Non-pigmented ciliary epithelial cell (primary cell): ENCODE results near the gene CTNNA2.
A peak's percentile ranks its signal among the peaks of the same experiment; 100 is the strongest.

Experiments used
- DNase-seq: peaks from one replicate; pipeline ENCODE4 v3.0.0-alpha.2; 2010; ENCODE audit warnings: low read depth

Gene CTNNA2

DNA sequence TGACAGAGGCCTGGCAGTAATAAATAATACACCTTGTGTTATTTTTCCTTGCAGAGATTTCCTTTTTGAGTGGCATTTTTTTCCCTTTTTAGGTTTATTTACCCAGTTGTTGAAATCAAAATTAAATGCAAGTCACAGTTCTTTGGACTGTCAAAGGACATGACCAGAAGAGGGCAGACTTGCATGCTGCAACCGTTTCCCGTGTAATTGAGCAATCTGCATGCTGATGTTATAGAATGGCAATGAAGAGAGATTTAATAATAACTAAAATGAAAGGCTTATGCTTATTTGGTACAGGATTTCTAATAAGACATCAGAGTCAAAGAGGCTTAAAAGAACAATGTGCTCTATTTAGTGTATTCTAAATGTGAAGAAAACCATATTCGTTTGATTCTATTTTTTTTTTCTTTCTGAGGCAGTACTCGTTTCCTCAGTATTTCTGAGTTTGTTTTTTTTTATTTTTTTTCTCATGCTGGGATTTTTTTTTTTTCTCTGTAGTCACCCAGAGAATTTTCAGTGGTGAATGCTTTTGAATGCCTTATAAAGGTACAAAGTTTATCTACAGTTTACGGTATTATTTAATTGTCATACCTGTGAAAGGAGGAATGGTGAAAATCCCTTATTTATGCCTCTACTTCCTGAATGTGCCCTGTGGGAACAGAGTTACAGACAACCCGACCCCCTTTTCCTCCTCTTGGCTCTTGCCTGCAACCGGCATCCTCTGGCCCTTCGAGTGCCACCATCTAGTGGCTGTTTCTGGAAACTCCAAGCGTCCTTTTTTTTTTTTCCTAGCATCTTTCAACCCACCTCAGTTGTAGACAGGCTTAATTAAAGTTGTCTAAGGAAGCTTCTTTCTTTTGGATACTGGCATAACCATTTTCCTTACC, 423.2 kb downstream of the CTNNA2 start:
- peak; percentile 17 for DNase-seq

- no peak for DNase-seq
Observed at GRCh38 chr2:79936715-79937114, 423.9 kb downstream of the CTNNA2 start.

GRCh38 chr2:79938648-79939047, 425.8 kb downstream of the CTNNA2 start:
- DNase-seq: no peak

DNA sequence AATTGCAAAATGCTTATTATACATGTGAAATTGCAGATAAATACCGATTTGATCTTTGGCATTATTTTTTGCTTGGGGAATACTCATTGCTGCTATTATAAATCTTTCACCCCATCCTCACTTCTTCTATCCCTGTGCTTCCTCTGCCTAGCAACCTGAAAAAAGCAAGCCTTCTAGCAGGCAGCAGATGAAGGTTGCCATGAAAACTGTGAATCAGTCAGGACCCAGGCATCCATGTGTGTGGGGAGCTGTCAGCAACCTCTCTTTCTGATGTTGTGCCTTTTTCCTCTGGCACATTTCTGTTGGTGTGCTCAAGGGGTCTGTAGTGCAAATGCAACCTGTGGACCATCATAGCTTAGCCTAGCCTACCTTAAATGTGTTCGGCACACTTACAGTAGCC, 427.5 kb downstream of the CTNNA2 start:
- no peak for DNase-seq

DNA sequence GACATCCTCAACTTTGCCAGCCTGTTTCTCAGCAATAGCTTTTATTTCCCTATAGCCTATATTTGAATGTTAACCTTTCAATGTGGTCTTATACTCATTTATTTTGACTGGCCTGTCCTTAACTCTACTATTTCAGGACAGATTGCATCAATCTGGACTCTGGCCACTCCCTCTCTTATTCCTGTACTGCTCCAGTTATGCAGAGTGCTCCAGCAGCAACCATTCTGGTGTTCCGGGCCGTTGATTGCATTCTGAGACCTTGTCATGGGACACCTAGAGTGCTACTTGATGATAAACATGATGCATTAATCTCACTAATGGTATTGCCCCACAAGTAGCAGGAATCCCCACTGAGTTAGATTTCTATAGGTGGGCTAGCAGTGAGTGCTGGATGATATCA, 428.3 kb downstream of the CTNNA2 start:
- no peak for DNase-seq

DNA sequence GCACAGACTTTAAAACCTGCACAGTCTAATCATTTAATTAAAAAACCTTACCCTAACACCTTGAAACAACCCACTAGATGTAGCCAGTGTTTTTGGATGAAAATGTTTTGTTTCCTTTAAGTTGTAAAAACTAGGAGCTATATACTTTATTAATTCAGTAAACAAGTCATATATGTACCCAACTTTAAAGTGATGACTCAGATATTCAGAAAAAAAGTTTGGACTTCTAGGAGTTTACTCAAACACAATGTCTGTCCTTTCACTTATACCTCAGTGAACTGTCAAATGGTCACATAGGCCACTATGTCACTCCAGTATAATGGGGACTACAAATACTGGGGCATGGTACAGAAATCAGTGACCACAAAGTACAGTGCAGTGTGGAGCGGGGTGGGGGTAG, 431.4 kb downstream of the CTNNA2 start:
- DNase-seq: no peak

DNA sequence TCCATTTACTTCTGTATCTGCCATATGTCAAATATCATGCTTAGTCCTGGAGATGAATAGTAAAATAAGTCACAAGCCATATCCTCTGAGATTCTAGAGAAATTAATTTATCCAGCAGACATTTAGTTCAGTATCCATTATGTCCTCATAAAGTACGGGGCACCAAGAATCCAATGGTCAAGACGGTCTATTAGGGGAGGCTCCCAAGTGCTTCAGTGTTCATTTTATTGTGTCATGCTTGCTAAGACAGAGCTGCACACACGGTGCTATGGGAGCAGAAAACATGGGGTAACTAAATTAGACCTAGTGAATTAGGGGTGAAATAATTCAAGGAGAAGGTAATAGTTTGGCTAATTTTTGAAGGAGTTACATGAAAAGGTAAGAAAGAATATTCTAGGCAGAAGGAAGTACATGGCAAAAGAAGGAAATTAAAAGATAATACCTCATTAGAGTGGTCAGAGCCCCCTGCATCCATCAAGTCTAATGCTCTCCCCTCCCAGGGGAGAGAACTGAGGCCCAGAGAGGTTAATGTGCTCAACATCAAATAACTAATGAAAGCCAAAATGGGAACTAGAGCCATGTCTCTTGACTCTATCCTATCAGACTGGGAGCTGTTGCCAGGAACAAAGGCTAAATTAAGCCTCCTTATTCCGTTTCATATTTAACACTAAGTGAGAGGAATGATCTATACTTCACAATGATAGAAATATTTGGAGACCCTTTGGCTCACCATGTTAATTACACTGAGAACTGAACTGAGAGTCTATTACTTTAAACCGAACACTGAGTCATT, 433.0 kb downstream of the CTNNA2 start:
- no peak for DNase-seq

DNA sequence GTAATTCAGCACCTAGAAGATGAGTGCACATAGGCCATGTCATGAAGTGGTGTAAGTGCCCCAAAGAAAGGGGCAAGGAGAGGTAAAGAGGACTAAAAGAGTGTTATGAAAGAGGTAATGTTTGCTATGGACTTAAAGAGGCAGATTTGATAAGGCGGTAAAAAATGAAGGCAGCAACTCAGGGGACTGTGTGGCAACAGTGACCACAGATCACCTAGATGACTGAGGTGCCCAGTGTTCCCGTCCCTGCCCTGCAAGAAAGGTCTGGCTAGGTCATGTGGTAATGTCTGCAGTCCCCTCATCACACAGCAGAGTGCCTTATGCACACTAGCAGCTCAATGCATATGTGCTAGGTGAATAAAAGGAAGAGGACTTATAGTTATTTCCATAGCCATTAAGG, 434.9 kb downstream of the CTNNA2 start:
- no peak for DNase-seq

DNA sequence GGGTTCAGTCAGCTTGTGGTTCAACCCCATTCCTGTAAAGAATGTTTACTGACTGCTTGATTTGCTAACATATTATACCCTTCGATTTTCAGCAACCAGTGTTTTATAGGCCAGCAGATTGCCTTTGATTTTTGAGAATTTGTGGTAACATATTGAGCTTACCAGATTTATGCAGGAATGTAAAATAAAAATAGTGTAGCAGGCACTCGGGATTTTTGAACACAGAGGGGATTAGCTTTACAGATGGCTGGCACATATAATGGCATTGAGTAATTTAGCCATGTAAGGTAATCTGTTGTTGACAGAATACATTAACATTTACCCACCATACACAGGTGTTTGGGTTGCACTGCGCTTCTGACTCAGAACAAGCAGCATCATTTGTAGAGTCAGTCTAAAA, 437.7 kb downstream of the CTNNA2 start:
- DNase-seq: no peak

DNA sequence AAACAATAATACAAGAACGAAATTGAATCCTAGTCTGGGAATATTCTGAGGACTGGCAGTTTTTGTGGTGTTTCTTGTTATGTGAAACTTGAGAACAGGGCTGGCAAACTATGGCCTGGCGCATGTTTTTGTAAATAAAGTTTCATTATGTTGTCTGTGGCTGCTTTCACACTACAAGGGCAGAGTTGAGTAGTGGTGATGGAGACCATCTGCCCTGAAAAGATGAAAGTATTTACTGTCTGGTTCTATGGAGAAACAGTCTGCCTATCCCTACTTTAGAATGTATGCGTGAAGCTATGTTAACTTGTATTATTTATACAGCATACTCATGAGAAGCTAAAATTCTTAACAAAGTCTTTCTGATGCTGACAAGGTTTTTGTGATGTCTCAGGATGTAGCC, 439.8 kb downstream of the CTNNA2 start:
- DNase-seq: no peak

DNA sequence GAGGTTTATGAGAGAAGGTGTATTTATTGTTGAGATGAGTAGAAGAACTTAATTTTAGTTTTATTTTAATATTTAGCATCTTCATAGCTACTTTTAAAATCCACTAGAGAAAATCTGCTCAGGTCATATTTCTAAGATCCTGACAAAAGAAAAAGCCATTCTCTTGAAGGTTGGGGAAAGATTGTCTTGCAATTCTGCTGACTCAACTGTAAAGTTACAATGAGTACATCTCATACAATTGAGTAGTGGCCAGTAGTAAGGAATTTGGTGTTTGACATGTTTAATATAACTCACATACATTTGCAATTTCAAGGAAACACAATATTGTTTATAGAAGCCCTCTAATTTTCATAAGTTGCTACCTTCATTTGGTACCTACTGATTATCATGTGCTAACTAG, 447.2 kb downstream of the CTNNA2 start:
- no peak for DNase-seq

DNA sequence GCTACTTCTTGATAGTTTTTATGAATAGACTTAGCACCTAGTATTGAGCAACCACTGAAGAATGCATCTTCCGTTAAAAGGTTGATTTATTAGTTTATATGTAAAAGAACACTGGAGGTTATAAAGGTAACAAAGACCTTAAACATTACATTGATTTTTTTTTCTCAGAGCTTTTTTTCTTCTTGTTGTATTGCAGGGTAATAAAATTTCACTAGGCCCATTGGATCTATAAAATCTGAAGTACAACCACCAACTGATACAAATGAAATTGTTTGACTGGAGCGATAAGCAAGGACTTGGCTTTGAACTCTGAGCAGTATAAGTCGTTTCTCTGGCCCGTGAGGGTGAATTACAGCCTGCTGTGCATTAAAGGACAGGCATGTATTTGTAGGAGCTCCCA, 447.7 kb downstream of the CTNNA2 start:
- no peak for DNase-seq

DNA sequence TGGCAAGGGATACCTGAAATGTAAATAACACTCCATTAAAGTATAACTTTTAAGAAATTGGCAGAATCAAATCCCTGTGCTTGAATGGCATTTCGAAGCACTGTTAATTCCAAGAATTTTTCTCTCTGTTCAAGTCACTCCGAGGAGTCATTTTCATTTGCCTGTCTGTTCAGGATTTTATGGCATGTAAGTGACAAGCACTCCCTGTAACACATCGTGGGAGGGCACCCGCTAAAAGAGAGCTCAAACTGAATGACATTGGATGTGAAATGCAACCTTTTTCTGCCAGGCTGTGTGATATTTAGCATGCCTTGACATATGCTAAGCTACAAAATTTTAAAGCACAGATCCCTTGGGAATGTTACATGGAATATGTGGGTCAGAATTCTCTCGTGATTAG, 452.1 kb downstream of the CTNNA2 start:
- DNase-seq: no peak

DNA sequence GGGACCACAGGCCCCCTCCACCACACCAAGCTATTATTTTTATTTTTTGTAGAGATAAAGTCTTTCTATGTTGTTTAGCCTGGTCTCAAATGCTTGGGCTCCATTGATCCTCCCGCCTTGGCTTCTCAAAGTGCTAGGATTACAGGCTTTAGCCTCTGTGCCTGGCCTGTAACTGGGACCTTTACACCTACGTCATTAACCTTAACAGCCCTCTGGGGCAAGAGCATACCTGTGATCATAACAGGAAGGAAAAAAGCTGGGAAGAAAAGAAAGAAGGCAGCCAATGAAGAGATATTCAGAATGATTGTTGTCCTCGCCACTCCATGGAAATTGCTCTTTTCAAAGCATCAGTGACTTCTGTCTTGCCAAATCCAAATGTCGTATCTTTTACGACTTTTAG, 453.5 kb downstream of the CTNNA2 start:
- DNase-seq: no peak

DNA sequence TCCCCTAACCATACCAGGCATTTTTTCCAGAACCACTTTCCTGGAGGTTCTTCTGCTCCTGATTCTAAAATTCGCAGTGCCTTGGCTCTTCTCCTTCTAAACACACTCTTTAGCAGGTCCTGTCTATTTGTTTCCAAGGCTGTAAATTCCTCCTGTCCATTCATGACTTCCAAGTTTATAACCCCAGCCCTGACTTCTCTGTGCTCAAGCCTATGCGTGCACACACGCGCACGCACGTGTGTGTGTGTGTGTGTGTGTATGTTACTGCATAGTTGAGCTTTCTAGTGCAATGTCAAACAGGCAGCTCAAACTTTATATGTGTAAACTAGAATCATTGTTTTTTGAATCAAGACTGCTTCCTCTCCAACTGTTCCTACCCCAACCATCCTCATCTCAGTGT, 454.0 kb downstream of the CTNNA2 start:
- DNase-seq: no peak

DNA sequence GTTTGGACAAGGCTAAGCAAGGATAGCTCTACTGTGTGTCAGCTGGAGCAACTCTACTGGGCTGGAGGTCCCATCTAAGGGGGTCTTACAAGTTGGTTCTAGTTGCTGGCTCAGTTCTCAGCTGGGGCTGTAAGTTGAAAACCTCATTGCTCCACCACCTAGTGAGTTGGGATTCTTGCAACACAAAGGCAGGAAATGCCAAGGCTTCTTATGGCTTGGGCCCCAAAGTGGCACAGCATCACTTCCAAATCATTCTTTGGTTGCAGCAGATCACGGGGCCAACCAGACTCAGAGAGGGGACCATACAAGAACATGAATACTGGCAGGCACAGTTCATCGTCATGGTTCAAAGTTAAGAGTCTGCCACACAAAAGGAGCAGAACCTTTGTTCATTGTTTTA, 459.0 kb downstream of the CTNNA2 start:
- no peak for DNase-seq

DNA sequence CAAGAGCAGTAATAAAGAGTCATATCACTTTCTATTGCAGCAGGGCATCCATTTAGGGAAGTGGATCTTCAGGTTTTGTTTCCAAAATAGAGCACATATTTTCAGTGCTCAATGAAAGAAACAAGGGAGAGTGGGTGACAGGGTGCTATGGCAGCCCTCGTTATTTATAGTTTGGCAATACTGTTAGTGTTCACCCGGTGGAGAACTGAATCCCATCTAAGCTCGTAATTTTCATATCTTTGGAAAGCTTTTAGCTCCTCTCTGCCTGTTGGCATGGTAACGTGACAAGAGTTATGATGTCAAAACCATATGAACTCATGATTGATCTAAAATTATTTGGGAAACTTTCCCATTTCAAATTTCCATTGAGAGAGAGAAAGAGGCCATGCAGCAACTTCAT, 459.8 kb downstream of the CTNNA2 start:
- no peak for DNase-seq

DNA sequence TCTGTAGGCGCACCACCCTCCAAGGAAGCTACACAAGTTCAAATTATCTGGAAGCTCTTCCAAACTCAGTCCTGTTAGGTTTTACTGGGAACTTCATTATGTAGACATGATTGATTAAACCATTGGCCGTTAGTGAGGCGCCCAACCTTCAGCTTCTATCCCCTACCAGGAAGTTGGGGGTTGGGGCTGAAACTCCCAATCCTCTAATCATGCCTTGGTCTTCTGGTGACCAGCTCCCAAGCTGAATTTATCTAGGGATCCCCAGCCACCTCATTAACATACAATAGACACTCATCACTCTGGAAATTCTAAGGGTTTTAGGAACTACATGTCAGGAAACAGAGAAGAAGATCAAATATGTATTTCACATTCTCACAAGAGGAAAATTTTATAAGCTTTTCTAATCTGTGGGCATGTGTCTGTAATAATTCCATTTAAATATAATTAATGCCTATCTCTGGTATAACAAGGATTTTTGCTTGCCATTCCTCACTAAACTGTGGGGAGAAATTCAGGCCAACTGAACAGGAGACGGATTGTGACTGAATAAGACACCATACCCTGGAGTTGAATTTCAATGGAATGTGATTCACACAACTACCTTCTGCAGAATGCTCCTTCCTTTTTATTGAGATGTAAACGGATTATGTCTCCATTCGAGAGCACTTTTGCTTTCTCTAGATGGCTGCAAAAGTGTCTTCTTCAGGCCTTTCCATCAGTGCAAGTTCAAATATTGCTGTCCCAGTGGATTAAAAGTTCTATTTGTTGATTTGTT, 463.1 kb downstream of the CTNNA2 start:
- no peak for DNase-seq

DNA sequence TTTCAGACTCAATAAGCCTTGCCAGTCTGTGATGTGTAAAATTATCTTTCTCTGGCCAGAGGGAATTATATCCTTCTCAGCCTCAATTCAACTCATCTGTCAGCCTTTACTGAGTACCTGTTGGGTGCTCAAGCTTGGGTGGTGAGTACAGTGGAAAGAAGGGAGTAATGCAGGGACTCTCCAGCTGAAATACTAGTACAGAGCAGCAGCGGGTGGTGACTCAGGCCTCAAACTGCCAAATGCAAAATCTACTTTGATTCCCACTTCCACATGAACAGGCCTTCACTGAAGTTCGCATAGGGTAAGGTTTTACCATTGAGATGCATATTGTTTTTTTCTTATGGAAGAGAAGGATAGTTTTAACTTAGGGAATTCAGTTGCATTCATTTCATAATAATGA, 464.9 kb downstream of the CTNNA2 start:
- DNase-seq: no peak

GRCh38 chr2:79980116-79980515, 467.3 kb downstream of the CTNNA2 start:
- DNase-seq: no peak

DNA sequence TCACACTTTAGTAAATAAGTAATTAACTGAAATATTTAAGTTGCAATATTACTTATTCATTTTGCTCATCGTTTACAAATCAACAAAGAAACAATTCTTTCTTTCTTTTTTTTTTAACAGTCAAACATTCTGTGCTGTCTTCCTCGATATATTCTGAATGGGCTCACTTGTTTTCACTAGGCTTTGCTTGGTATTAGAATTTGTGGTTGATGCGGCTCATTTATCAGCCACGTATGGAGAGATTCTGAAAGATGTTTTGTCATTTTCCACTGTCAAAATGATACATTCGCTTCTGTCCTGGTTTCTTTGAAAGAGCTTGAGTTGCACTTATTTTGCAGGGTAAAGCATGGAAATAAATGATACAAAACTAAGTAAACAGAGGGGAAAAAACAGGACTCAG, 468.0 kb downstream of the CTNNA2 start:
- DNase-seq: no peak

GRCh38 chr2:79981316-79981715, 468.5 kb downstream of the CTNNA2 start:
- no peak for DNase-seq

DNA sequence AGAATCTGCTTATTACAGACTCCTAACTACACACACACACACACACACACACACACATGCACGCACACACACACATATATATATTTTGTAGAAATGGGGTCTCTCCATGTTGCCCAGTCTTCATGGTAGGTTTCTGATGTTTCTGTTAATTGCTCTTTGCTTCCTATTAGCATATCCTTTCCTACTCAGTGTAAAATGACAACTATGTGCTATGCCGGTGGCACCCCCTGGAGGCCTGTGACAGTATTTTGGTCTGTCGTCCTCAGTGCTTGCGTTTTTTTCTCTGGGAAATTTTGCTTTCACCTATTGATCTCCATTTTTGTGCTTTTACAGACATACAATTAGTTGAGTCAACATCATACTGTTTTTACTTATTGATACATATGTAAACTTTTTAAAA, 469.6 kb downstream of the CTNNA2 start:
- DNase-seq: no peak
